B cell (primary cell): Measurements from ENCODE around the gene PPT2. TPM values are rescaled to one million over a fixed set of nuclear protein-coding genes. Genes with fewer than 3 reads are reported as not detected.

Experiments used
- ATAC-seq: fragments of 200-7000 bp; cut with Tn5 transposase; one replicate; pipeline ENCODE4 v1.10.0; 2021; ENCODE audit warnings: low read depth, mild to moderate bottlenecking, moderate number of reproducible peaks, moderate library complexity
- CTCF ChIA-PET: fragments of 350-600 bp; sonication (Branson Sonifier 250); formaldehyde crosslinking; loops from one replicate; lab custom pipeline; 2021; ENCODE audit warnings: antibody characterized with exemption, inconsistent platforms; lab: Charles Lee
- POLR2A ChIA-PET: fragments of 350-600 bp; sonication (Branson Sonifier 250); formaldehyde crosslinking; loops from one replicate; lab custom pipeline; 2021; ENCODE audit warnings: antibody characterized with exemption; lab: Charles Lee
- DNase-seq: peaks from one replicate; pipeline ENCODE4 v3.0.0; 2013
- H2AFZ ChIP-seq: 2 replicates; pipeline ENCODE4 v1.6.1; 2012; ENCODE audit warnings: mild to moderate bottlenecking, low read depth, low read length; ENCODE audit not compliant: insufficient read depth, poor library complexity, severe bottlenecking
- H3K27ac ChIP-seq, 2 donors: 1 replicate in 1 of 2; 2 replicates in 1 of 2; pipeline ENCODE4 v1.5.1; 2012 to 2013; ENCODE audit warnings: low read length in 2 of 2, mild to moderate bottlenecking in 2 of 2, moderate library complexity in 1 of 2
- H3K27me3 ChIP-seq, 4 experiments: fragments of 200-600 bp in 1 of 4; sonication (generic) in 1 of 4; replicated peaks in 1 of 4; 1 replicate in 2 of 4; 2 replicates in 2 of 4; pipeline versions ENCODE4 v1.6.1 to v1.7.0; 2013 to 2016; ENCODE audit warnings: low read length in 3 of 4, mild to moderate bottlenecking in 2 of 4, mixed read lengths in 1 of 4, moderate library complexity in 1 of 4; ENCODE audit not compliant: insufficient read depth in 4 of 4, control insufficient read depth in 3 of 4; ENCODE audit errors: control extremely low read depth in 1 of 4
- H3K36me3 ChIP-seq, 2 experiments: replicated peaks in 1 of 2; 1 replicate in 1 of 2; 2 replicates in 1 of 2; pipeline versions ENCODE4 v1.6.1 to v1.7.1; 2013; ENCODE audit warnings: low read length in 1 of 2; ENCODE audit not compliant: insufficient read depth in 2 of 2, control insufficient read depth in 1 of 2; ENCODE audit errors: control extremely low read depth in 1 of 2, extremely low read depth in 1 of 2
- H3K4me1 ChIP-seq, 2 donors: fragments of 200-600 bp in 1 of 2; sonication (generic) in 1 of 2; 1 replicate in 1 of 2; 2 replicates in 1 of 2; pipeline versions ENCODE4 v1.5.1 to v1.6.1; 2013 to 2017; ENCODE audit warnings: low read length in 2 of 2; ENCODE audit not compliant: control insufficient read depth in 2 of 2, insufficient read depth in 2 of 2
- H3K4me2 ChIP-seq: replicated peaks from 2 replicates; pipeline ENCODE3; 2012; ENCODE audit warnings: mild to moderate bottlenecking, low read depth, low read length; ENCODE audit not compliant: poor library complexity, severe bottlenecking
- H3K4me3 ChIP-seq, 5 experiments: fragments of 200-600 bp in 1 of 5; sonication (generic) in 1 of 5; 1 replicate in 3 of 5; 2 replicates in 2 of 5; pipeline versions ENCODE4 v1.5.1 to v1.7.0; 2011 to 2016; ENCODE audit warnings: low read length in 4 of 5, mild to moderate bottlenecking in 4 of 5, low read depth in 2 of 5, control low read depth in 1 of 5, moderate library complexity in 1 of 5; ENCODE audit not compliant: insufficient read depth in 1 of 5; ENCODE audit errors: control extremely low read depth in 1 of 5, extremely low read depth in 1 of 5
- H3K79me2 ChIP-seq: fragments of 200-600 bp; sonication (generic); one replicate; pipeline ENCODE4 v1.6.0; 2016; ENCODE audit warnings: low read length; ENCODE audit not compliant: control insufficient read depth, insufficient read depth
- H3K9ac ChIP-seq: fragments of 200-600 bp; sonication (generic); 2 replicates; pipeline ENCODE4 v1.6.1; 2017; ENCODE audit warnings: mild to moderate bottlenecking, low read length, moderate library complexity
- H3K9me3 ChIP-seq, 3 donors: one replicate each; pipeline versions ENCODE4 v1.6.1 to v1.7.1; 2013; ENCODE audit warnings: low read length in 2 of 3; ENCODE audit not compliant: control insufficient read depth in 2 of 3, insufficient read depth in 1 of 3; ENCODE audit errors: control extremely low read depth in 1 of 3
- H4K20me1 ChIP-seq: 2 replicates; pipeline ENCODE4 v1.6.0; 2012; ENCODE audit warnings: mild to moderate bottlenecking, low read length; ENCODE audit not compliant: insufficient read depth, control insufficient read depth, poor library complexity, severe bottlenecking
- H3K27ac Mint-ChIP-seq: one replicate; pipeline ENCODE4 v1.8.0; 2021; ENCODE audit warnings: mixed read lengths
- H3K27me3 Mint-ChIP-seq: one replicate; pipeline ENCODE4 v1.8.0; 2021; ENCODE audit warnings: mixed read lengths
- H3K4me1 Mint-ChIP-seq: one replicate; pipeline ENCODE4 v1.8.0; 2021; ENCODE audit warnings: mixed read lengths
- H3K4me3 Mint-ChIP-seq: one replicate; pipeline ENCODE4 v1.8.0; 2021; ENCODE audit warnings: mixed read lengths
- H3K9me3 Mint-ChIP-seq: one replicate; pipeline ENCODE4 v1.8.0; 2022; ENCODE audit warnings: mixed read lengths; ENCODE audit not compliant: insufficient read depth
- CTCF ChIP-seq: fragments of 200-600 bp; IDR thresholded peaks from one replicate; pipeline ENCODE4 v1.8.0; 2022; ENCODE audit warnings: antibody characterized with exemption, mild to moderate bottlenecking
- EZH2 ChIP-seq: IDR thresholded peaks from 2 replicates; pipeline ENCODE4 v1.6.1; 2012; ENCODE audit warnings: borderline replicate concordance, low read depth, mild to moderate bottlenecking, moderate library complexity, low read length; ENCODE audit not compliant: insufficient read depth, poor library complexity, severe bottlenecking
- whole genome bisulfite sequencing: methylation state at CpG from one replicate; pipeline ENCODE4 v1.1.5; 2013; ENCODE audit warnings: missing lambda C conversion rate; ENCODE audit not compliant: insufficient coverage; 5-methylcytosine and 5-hydroxymethylcytosine counted together
- intact Hi-C: fragments of 100-400 bp; cut with micrococcal nuclease; formaldehyde crosslinking; loops from one replicate; pipeline ENCODE4 v1.10.0; 2022
- polyA plus RNA-seq: library from polyadenylated mRNA; depleted of rRNA; stranded (reverse); fragments of >200 nt; gene quantifications from 2 replicates; pipeline ENCODE4 v1.2.3, GENCODE V29; 2012
- total RNA-seq, 2 donors: library from RNA; stranded (reverse); fragments of 120-200 nt in 1 of 2; gene quantifications; 1 replicate in 1 of 2; 2 replicates in 1 of 2; pipeline versions ENCODE4 v1.2.3 to v1.2.4, GENCODE V29; 2013 to 2022

Gene PPT2
- total and polyA plus RNA-seq, 2 donors (not counting 1 experiment from before 2014, with no cell fraction given), result 1.2 to 4.2 TPM

GRCh38 chr6:32151863-32152768, 1.8 kb upstream of the PPT2 start, which contains the start of gene PRRT1:
Gene PRRT1 (minus strand): TSS chr6:32151939. CDS start chr6:32151827, 112 bp downstream.
- POLR2A ChIA-PET, result interaction anchor here (0.7 kb wide), 1 partner anchor 1030 kb away, joined by 3 read pairs; no protein-coding TSS in a partner anchor
- no peak for ATAC-seq
- CTCF ChIA-PET, result interaction anchor here (0.5 to 0.7 kb wide), 2 partner anchors 93 to 231 kb away, joined by 3 to 5 read pairs; no protein-coding TSS in a partner anchor
- Histone ChIP-seq H3K79me2 (no peaks in the 10 kb centered on the region), H4K20me1 (no peaks in the 10 kb centered on the region), H3K27ac (no peak within 1 kb of the TSS), H2AFZ (no peak within 1 kb of the TSS), H3K4me1 (peaks cover 37 to 42% of the 10 kb centered on the region in 2 donors), H3K9ac (no peak within 1 kb of the TSS), H3K36me3 (no peaks in the 10 kb centered on the region), H3K4me3 (no peak within 1 kb of the TSS), H3K9me3 (peaks cover 0 to 16% (median 3%) of the 10 kb centered on the region in 3 donors), H3K4me2 (no peak within 1 kb of the TSS), H3K27me3 (peaks cover 0 to 71% (median 29%) of the 10 kb centered on the region in 4 experiments)
- peaks cover 52% of the 10 kb centered on the region for H3K27me3 Mint-ChIP-seq
- peak within 1 kb of the TSS; percentile 56 for H3K27ac Mint-ChIP-seq
- WGBS, result 71% methylated on average over 2 of the region's 24 CpGs
- H3K4me1 Mint-ChIP-seq, result peaks cover 57% of the 10 kb centered on the region
- no peak for DNase-seq
- intact Hi-C loops, result loop anchor here (10.0 kb wide), 1 partner anchor 107 kb away; no protein-coding TSS in a partner anchor
- H3K4me3 Mint-ChIP-seq, result peak within 1 kb of the TSS; percentile 99
- no peaks in the 10 kb centered on the region for H3K9me3 Mint-ChIP-seq
- TF ChIP-seq CTCF (no peak), EZH2 (no peak)
